Tibial nerve (tissue), 4 donors: ENCODE results near the gene HSP90AB1. TPM values are rescaled to one million over a fixed set of nuclear protein-coding genes. Genes with fewer than 3 reads are reported as not detected.

Experiments used
- DNase-seq, 2 donors: peaks; one replicate each; pipeline ENCODE4 v3.0.0-alpha.2; 2019; ENCODE audit warnings: low spot score in 2 of 2
- H3K27ac ChIP-seq, 4 donors: fragments of 200-600 bp; sonication (generic) in 3 of 4; one replicate each; pipeline ENCODE4 v1.5.1; 2017 to 2019; ENCODE audit warnings: mild to moderate bottlenecking in 1 of 4
- H3K27me3 ChIP-seq, 2 donors: fragments of 200-600 bp; sonication (generic) in 1 of 2; one replicate each; pipeline versions ENCODE4 v1.5.1 to v1.6.0; 2017 to 2019
- H3K36me3 ChIP-seq, 3 donors: fragments of 200-600 bp; sonication (generic); one replicate each; pipeline ENCODE4 v1.5.1; 2018 to 2019
- H3K4me1 ChIP-seq, 4 donors: fragments of 200-600 bp; sonication (generic) in 3 of 4; one replicate each; pipeline ENCODE4 v1.5.1; 2017 to 2019
- H3K4me3 ChIP-seq, 4 donors: fragments of 200-600 bp; sonication (generic) in 3 of 4; one replicate each; pipeline ENCODE4 v1.5.1; 2017 to 2019; ENCODE audit warnings: mild to moderate bottlenecking in 1 of 4, moderate library complexity in 1 of 4
- H3K9me3 ChIP-seq, 4 donors: fragments of 200-600 bp; sonication (generic) in 3 of 4; one replicate each; pipeline ENCODE4 v1.5.1; 2017 to 2019
- CTCF ChIP-seq, 5 experiments: fragments of 200-600 bp in 3 of 5; fragments of 450-650 bp in 2 of 5; sonication (generic) in 3 of 5; IDR thresholded peaks; one replicate each; pipeline ENCODE4 v1.5.1; 2016 to 2019; ENCODE audit warnings: antibody characterized with exemption in 5 of 5, mild to moderate bottlenecking in 3 of 5, moderate library complexity in 2 of 5
- EP300 ChIP-seq, 2 donors: sonication (generic); formaldehyde crosslinking; IDR thresholded peaks; one replicate each; pipeline ENCODE4 v1.6.1; 2017; ENCODE audit warnings: antibody characterized with exemption in 2 of 2, mild to moderate bottlenecking in 1 of 2
- POLR2A ChIP-seq, 2 donors: fragments of 450-650 bp; IDR thresholded peaks; one replicate each; pipeline ENCODE4 v1.6.1; 2017; ENCODE audit warnings: antibody characterized with exemption in 2 of 2, mild to moderate bottlenecking in 2 of 2, moderate library complexity in 2 of 2
- WGBS, 2 donors: methylation state at CpG; one replicate each; pipeline ENCODE4 v1.1.5; 2018; 5-methylcytosine and 5-hydroxymethylcytosine counted together
- total RNA-seq, 4 donors: library from RNA; depleted of rRNA; stranded (reverse); fragments of >200 nt; gene quantifications; one replicate each; pipeline ENCODE4 v1.1.0, GENCODE V29; 2016

The HSP90AB1 gene
- total RNA-seq, 4 donors from 2014 or later = 485 to 580 (median 543) TPM

- no peak for DNase-seq
- Histone ChIP-seq H3K9me3 (no peaks in the 10 kb centered on the region), H3K36me3 (no peaks in the 10 kb centered on the region), H3K4me1 (peaks cover 2 to 52% (median 29%) of the 10 kb centered on the region in 4 donors), H3K27ac (peak overlapping the region in 3 of 4 donors; percentile 84 to 92 (median 89)), H3K4me3 (peak overlapping the region in 3 of 4 donors; percentile 82 to 95 (median 88)), H3K27me3 (peaks cover 0 to 27% of the 10 kb centered on the region in 2 donors)
- TF ChIP-seq EP300 (IDR thresholded peaks at IDR 0.05) = no peak
- TF ChIP-seq CTCF (IDR thresholded peaks at IDR 0.05) = no peak
- TF ChIP-seq POLR2A (IDR thresholded peaks at IDR 0.05) = no peak
- WGBS, 2 donors = 59 to 66% methylated on average over 17 of the region's 17 CpGs
Observed at GRCh38 chr6:44265722-44266233, 18.9 kb downstream of the HSP90AB1 start.

GRCh38 chr6:44266347-44266746 is 19.4 kb downstream of the HSP90AB1 start:
- WGBS, 2 donors = 73 to 81% methylated on average over 3 of the region's 3 CpGs
- H3K27me3 ChIP-seq = peaks cover 0 to 32% of the 10 kb centered on the region in 2 donors
- no peak overlapping the region for H3K4me3 ChIP-seq
- H3K36me3 ChIP-seq = no peaks in the 10 kb centered on the region
- H3K9me3 ChIP-seq = no peaks in the 10 kb centered on the region
- TF ChIP-seq CTCF (IDR thresholded peaks at IDR 0.05) = no peak
- DNase-seq = no peak
- H3K27ac ChIP-seq = no peak overlapping the region
- peaks cover 2 to 55% (median 29%) of the 10 kb centered on the region in 4 donors for H3K4me1 ChIP-seq

- TF ChIP-seq POLR2A (IDR thresholded peaks at IDR 0.05) (no peak), CTCF (IDR thresholded peaks at IDR 0.05) (no peak), EP300 (IDR thresholded peaks at IDR 0.05) (no peak)
- no peak overlapping the region for H3K4me3 ChIP-seq
- peaks cover 2 to 46% (median 25%) of the 10 kb centered on the region in 4 donors for H3K4me1 ChIP-seq
- WGBS, 2 donors = 62 to 65% methylated on average over 10 of the region's 10 CpGs
- peaks cover 0 to 41% of the 10 kb centered on the region in 2 donors for H3K27me3 ChIP-seq
- H3K36me3 ChIP-seq = no peaks in the 10 kb centered on the region
- H3K9me3 ChIP-seq = no peaks in the 10 kb centered on the region
- no peak for DNase-seq
- H3K27ac ChIP-seq = no peak overlapping the region
Observed at GRCh38 chr6:44267252-44267651, 20.4 kb downstream of the HSP90AB1 start.

GRCh38 chr6:44268095-44268628 is 21.3 kb downstream of the HSP90AB1 start:
- 20 to 21% methylated on average over 5 of the region's 5 CpGs for WGBS, 2 donors
- TF ChIP-seq EP300 (IDR thresholded peaks at IDR 0.05) (no peak), POLR2A (IDR thresholded peaks at IDR 0.05) (no peak), CTCF (IDR thresholded peaks at IDR 0.05) (peak; percentile 78 to 96 (median 84))
- H3K9me3 ChIP-seq = no peaks in the 10 kb centered on the region
- no peak overlapping the region for H3K4me3 ChIP-seq
- H3K36me3 ChIP-seq = no peaks in the 10 kb centered on the region
- H3K4me1 ChIP-seq = peaks cover 2 to 37% (median 16%) of the 10 kb centered on the region in 4 donors
- DNase-seq = peak in 1 of 2 donors; percentile 64
- H3K27ac ChIP-seq = no peak overlapping the region
- H3K27me3 ChIP-seq = peaks cover 0 to 50% of the 10 kb centered on the region in 2 donors

GRCh38 chr6:44269178-44269920 is 22.4 kb downstream of the HSP90AB1 start:
- H3K9me3 ChIP-seq = no peaks in the 10 kb centered on the region
- peaks cover 0 to 62% of the 10 kb centered on the region in 2 donors for H3K27me3 ChIP-seq
- no peak for DNase-seq

More at GRCh38 chr6:44269178-44269920, 22.4 kb downstream of the HSP90AB1 start:
- Histone ChIP-seq H3K27ac (no peak overlapping the region), H3K36me3 (no peaks in the 10 kb centered on the region), H3K4me3 (no peak overlapping the region), H3K4me1 (peaks cover 0 to 25% (median 4%) of the 10 kb centered on the region in 4 donors)
- TF ChIP-seq EP300 (IDR thresholded peaks at IDR 0.05) = no peak
- no peak for TF ChIP-seq POLR2A (IDR thresholded peaks at IDR 0.05)
- no peak for TF ChIP-seq CTCF (IDR thresholded peaks at IDR 0.05)
- 63 to 87% methylated on average over 1 of the region's 1 CpG for whole genome bisulfite sequencing, 2 donors
